Endodermal cell (in vitro differentiated cells): ENCODE measurements around the gene PNLIPRP3. TPM values are rescaled to one million over a fixed set of nuclear protein-coding genes. Genes with fewer than 3 reads are reported as not detected.
A peak's percentile ranks its signal among the peaks of the same experiment; 100 is the strongest.

Experiments
- DNase-seq: peaks from one replicate; pipeline ENCODE4 v3.0.0-alpha.2; 2017
- H3K27ac ChIP-seq: 2 replicates; pipeline ENCODE4 v1.5.1; 2013; ENCODE audit warnings: mild to moderate bottlenecking, low read depth, low read length, moderate library complexity
- H3K27me3 ChIP-seq: 2 replicates; pipeline ENCODE4 v1.6.1; 2013; ENCODE audit warnings: mild to moderate bottlenecking, low read length, moderate library complexity; ENCODE audit not compliant: insufficient read depth, control insufficient read depth, poor library complexity, severe bottlenecking
- H3K36me3 ChIP-seq: 2 replicates; pipeline ENCODE4 v1.7.0; 2013; ENCODE audit warnings: mild to moderate bottlenecking, low read length, moderate library complexity; ENCODE audit not compliant: control insufficient read depth, insufficient read depth
- H3K4me1 ChIP-seq: one replicate; pipeline ENCODE4 v1.7.0; 2013; ENCODE audit warnings: low read length; ENCODE audit not compliant: control insufficient read depth, insufficient read depth
- H3K4me3 ChIP-seq: 2 replicates; pipeline ENCODE4 v1.5.1; 2013; ENCODE audit warnings: mild to moderate bottlenecking, low read length, moderate library complexity
- H3K9ac ChIP-seq: 2 replicates; pipeline ENCODE4 v1.6.1; 2013; ENCODE audit warnings: mild to moderate bottlenecking, low read length, moderate library complexity; ENCODE audit not compliant: poor library complexity, severe bottlenecking; ENCODE audit errors: extremely low read depth
- H3K9me3 ChIP-seq: 2 replicates; pipeline ENCODE4 v1.6.1; 2013; ENCODE audit warnings: mild to moderate bottlenecking, low read length, moderate library complexity; ENCODE audit not compliant: control insufficient read depth
- H3K27ac Mint-ChIP-seq: 2 replicates; pipeline ENCODE4 v1.8.0; 2020; ENCODE audit warnings: mixed read lengths
- H3K27me3 Mint-ChIP-seq: 2 replicates; pipeline ENCODE4 v1.8.0; 2021; ENCODE audit warnings: mild to moderate bottlenecking, mixed read lengths; ENCODE audit not compliant: insufficient read depth
- H3K36me3 Mint-ChIP-seq: 2 replicates; pipeline ENCODE4 v1.8.0; 2020; ENCODE audit warnings: low read depth, mixed read lengths
- H3K4me1 Mint-ChIP-seq: 2 replicates; pipeline ENCODE4 v1.8.0; 2020; ENCODE audit warnings: mixed read lengths
- H3K4me3 Mint-ChIP-seq: 2 replicates; pipeline ENCODE4 v1.8.0; 2020; ENCODE audit warnings: mild to moderate bottlenecking, moderate library complexity, mixed read lengths
- H3K9me3 Mint-ChIP-seq: 2 replicates; pipeline ENCODE4 v1.8.0; 2020; ENCODE audit warnings: mild to moderate bottlenecking, mixed read lengths
- CTCF ChIP-seq: fragments of 200-600 bp; sonication (generic); conservative IDR thresholded peaks from 2 replicates; pipeline ENCODE4 v1.5.0; 2021; ENCODE audit warnings: antibody characterized with exemption, mild to moderate bottlenecking
- WGBS, 2 experiments: methylation state at CpG; one replicate each; pipeline versions ENCODE4 v1.1.5 to v1.1.7; 2013; ENCODE audit warnings: missing lambda C conversion rate in 2 of 2, mixed read lengths in 1 of 2; ENCODE audit not compliant: insufficient coverage in 1 of 2, insufficient read length in 1 of 2; 5-methylcytosine and 5-hydroxymethylcytosine counted together
- total RNA-seq, 2 donors: library from RNA; stranded (reverse); fragmentation: NEBNext Ultra II Directional in 1 of 2; extraction: Animal tissue kit (Norgen Biotek cat#: 25700) in 1 of 2; gene quantifications; 2 replicates in 1 of 2; 3 replicates in 1 of 2; pipeline ENCODE4 v1.2.1, GENCODE V29; 2021

The PNLIPRP3 gene
- total RNA-seq, 2 donors from 2014 or later = not detected

- H3K36me3 ChIP-seq = no peaks in the 10 kb centered on the region
- H3K4me1 ChIP-seq = no peaks in the 10 kb centered on the region
- no peaks in the 10 kb centered on the region for H3K27me3 ChIP-seq
- Mint-ChIP-seq H3K9me3 (no peaks in the 10 kb centered on the region), H3K4me3 (no peak overlapping the region), H3K27ac (no peak overlapping the region), H3K27me3 (no peaks in the 10 kb centered on the region), H3K4me1 (no peaks in the 10 kb centered on the region), H3K36me3 (no peaks in the 10 kb centered on the region)
- 95% methylated on average over 2 to 5 of the region's 5 CpGs for WGBS, 2 experiments
- no peak overlapping the region for H3K4me3 ChIP-seq
- no peak for TF ChIP-seq CTCF
- no peak for DNase-seq
- H3K9me3 ChIP-seq = no peaks in the 10 kb centered on the region
- H3K27ac ChIP-seq = no peak overlapping the region
- H3K9ac ChIP-seq = no peak overlapping the region
Measured at GRCh38 chr10:116440330-116441030, 12.8 kb downstream of the PNLIPRP3 start.

- Mint-ChIP-seq H3K36me3 (no peaks in the 10 kb centered on the region), H3K4me1 (no peaks in the 10 kb centered on the region), H3K4me3 (no peak overlapping the region), H3K27me3 (no peaks in the 10 kb centered on the region), H3K27ac (no peak overlapping the region), H3K9me3 (peaks cover 3% of the 10 kb centered on the region)
- Histone ChIP-seq H3K36me3 (no peaks in the 10 kb centered on the region), H3K27ac (no peak overlapping the region), H3K9me3 (no peaks in the 10 kb centered on the region), H3K27me3 (no peaks in the 10 kb centered on the region), H3K9ac (no peak overlapping the region), H3K4me1 (no peaks in the 10 kb centered on the region), H3K4me3 (no peak overlapping the region)
- peak; percentile 97 for TF ChIP-seq CTCF
- WGBS, 2 experiments = 38 to 43% methylated on average over 4 of the region's 4 CpGs
- peak; percentile 65 for DNase-seq
Measured at GRCh38 chr10:116444527-116445142, 17.0 kb downstream of the PNLIPRP3 start.

GRCh38 chr10:116450861-116451260 is 23.2 kb downstream of the PNLIPRP3 start:
- Histone ChIP-seq H3K36me3 (no peaks in the 10 kb centered on the region), H3K27me3 (no peaks in the 10 kb centered on the region), H3K9me3 (no peaks in the 10 kb centered on the region), H3K9ac (no peak overlapping the region), H3K27ac (no peak overlapping the region), H3K4me3 (no peak overlapping the region), H3K4me1 (no peaks in the 10 kb centered on the region)
- 86 to 100% methylated on average over 1 to 2 of the region's 2 CpGs for WGBS, 2 experiments
- H3K9me3 Mint-ChIP-seq = peaks cover 14% of the 10 kb centered on the region
- no peak for TF ChIP-seq CTCF
- H3K27me3 Mint-ChIP-seq = no peaks in the 10 kb centered on the region
- DNase-seq = no peak
- no peak overlapping the region for H3K27ac Mint-ChIP-seq
- H3K4me3 Mint-ChIP-seq = no peak overlapping the region
- no peaks in the 10 kb centered on the region for H3K4me1 Mint-ChIP-seq
- no peaks in the 10 kb centered on the region for H3K36me3 Mint-ChIP-seq
